HuH-7 (cell line): Measurements from ENCODE around the gene TLE1.

ENCODE experiments used
- DNase-seq: peaks from one replicate; pipeline ENCODE4 v3.0.0; 2011; ENCODE audit warnings: low spot score

Gene TLE1

GRCh38 chr9:81573415-81574321 is 115.7 kb downstream of the TLE1 start:
- DNase-seq: no peak

GRCh38 chr9:81570083-81570482 is 119.3 kb downstream of the TLE1 start:
- no peak for DNase-seq

GRCh38 chr9:81566074-81566698 is 123.2 kb downstream of the TLE1 start:
- no peak for DNase-seq

- DNase-seq: no peak
Observed at GRCh38 chr9:81565609-81566008, 123.7 kb downstream of the TLE1 start.

- DNase-seq: peak; percentile 53
Observed at GRCh38 chr9:81565144-81565543, 124.2 kb downstream of the TLE1 start.

- no peak for DNase-seq
Observed at GRCh38 chr9:81564632-81565031, 124.7 kb downstream of the TLE1 start.

GRCh38 chr9:81563739-81564138 is 125.6 kb downstream of the TLE1 start:
- no peak for DNase-seq

- DNase-seq: no peak
Observed at GRCh38 chr9:81563020-81563407, 126.3 kb downstream of the TLE1 start.

- DNase-seq: no peak
Observed at GRCh38 chr9:81562231-81563019, 126.9 kb downstream of the TLE1 start.

GRCh38 chr9:81560851-81561732 is 128.3 kb downstream of the TLE1 start:
- no peak for DNase-seq

- no peak for DNase-seq
Observed at GRCh38 chr9:81559709-81560108, 129.6 kb downstream of the TLE1 start.

- DNase-seq: no peak
Observed at GRCh38 chr9:81559197-81559596, 130.2 kb downstream of the TLE1 start.

GRCh38 chr9:81558091-81558830 is 131.1 kb downstream of the TLE1 start:
- DNase-seq: no peak

GRCh38 chr9:81557452-81558090 is 131.8 kb downstream of the TLE1 start:
- no peak for DNase-seq

GRCh38 chr9:81556923-81557322 is 132.4 kb downstream of the TLE1 start:
- no peak for DNase-seq

- DNase-seq: peak; percentile 21
Observed at GRCh38 chr9:81552581-81552991, 136.8 kb downstream of the TLE1 start.

GRCh38 chr9:81550207-81550583 is 139.2 kb downstream of the TLE1 start:
- DNase-seq: no peak

GRCh38 chr9:81549500-81550206 is 139.7 kb downstream of the TLE1 start:
- DNase-seq: peak; percentile 33

GRCh38 chr9:81548911-81549310 is 140.4 kb downstream of the TLE1 start:
- no peak for DNase-seq

- DNase-seq: no peak
Observed at GRCh38 chr9:81546489-81546888, 142.9 kb downstream of the TLE1 start.
